Breast epithelium (tissue), 3 donors: ENCODE results near the gene OR2L2.

Source experiments
- CTCF ChIP-seq, 3 donors: fragments of 450-650 bp; IDR thresholded peaks; one replicate each; pipeline ENCODE4 v1.5.1; 2016 to 2017; ENCODE audit warnings: antibody characterized with exemption in 3 of 3, mild to moderate bottlenecking in 3 of 3, moderate library complexity in 3 of 3
- POLR2A ChIP-seq: fragments of 450-650 bp; IDR thresholded peaks from one replicate; pipeline ENCODE4 v1.6.1; 2016; ENCODE audit warnings: antibody characterized with exemption, mild to moderate bottlenecking, moderate library complexity

DNA sequence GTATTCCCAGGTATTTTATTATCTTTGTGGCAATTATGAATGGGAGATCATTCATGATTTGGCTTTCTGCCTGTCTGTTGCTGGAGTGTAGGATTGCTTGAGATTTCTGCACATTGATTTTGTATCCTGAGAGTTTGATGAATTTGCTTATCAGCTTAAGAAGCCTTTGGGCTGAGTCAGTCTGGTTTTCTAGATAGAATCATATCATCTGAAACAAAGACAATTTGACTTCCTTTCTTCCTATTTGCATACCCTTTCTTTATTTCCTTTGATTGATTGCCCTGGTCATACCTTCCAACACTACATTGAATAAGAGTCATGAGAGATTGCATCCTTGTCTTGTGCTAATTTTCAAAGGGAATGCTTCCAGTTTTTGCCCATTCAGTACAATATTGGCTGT, 24.8 kb downstream of the OR2L2 start:
- TF ChIP-seq CTCF (IDR thresholded peaks at IDR 0.05): no peak
- TF ChIP-seq POLR2A: no peak
